MM.1S (cell line): Measurements from ENCODE around the gene HSPG2.

Experiments
- CTCF ChIP-seq: fragments of 300-600 bp; sonication (generic); IDR thresholded peaks from 2 replicates; pipeline ENCODE4 v1.5.1; 2016; ENCODE audit warnings: antibody characterized with exemption, low read length, mixed read lengths
- EZH2 ChIP-seq: fragments of 300-600 bp; sonication (generic); optimal IDR thresholded peaks from 2 replicates; pipeline ENCODE3; 2017; ENCODE audit warnings: low read depth, mild to moderate bottlenecking, antibody characterized with exemption, low read length, mixed read lengths
- EZH2phosphoT487 ChIP-seq: fragments of 300-600 bp; sonication (generic); IDR thresholded peaks from 2 replicates; pipeline ENCODE4 v1.6.1; 2018; ENCODE audit warnings: antibody characterized with exemption, low read length

DNA sequence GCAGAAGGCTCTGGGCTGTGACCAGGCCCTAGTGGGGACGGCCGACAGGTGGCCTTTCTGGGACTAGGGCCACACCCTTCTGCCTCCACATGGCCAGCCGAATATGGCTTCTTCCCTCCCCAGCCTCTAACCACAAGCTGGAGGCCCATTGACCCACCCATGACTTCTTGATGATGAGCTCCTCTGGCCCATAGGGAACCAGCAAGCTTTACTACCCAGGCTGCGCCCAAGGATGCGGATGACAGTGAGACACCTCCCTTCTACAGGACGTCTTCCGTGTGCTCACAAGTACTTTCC is 84.0 kb downstream of the HSPG2 start:
- TF ChIP-seq CTCF (no peak), EZH2 (no peak), EZH2phosphoT487 (no peak)
